Lung (tissue), 12 donors: ENCODE measurements around the gene SIGLEC6. TPM values are rescaled to one million over a fixed set of nuclear protein-coding genes. Genes with fewer than 3 reads are reported as not detected.

Experiments
- ATAC-seq: fragments of 200-7000 bp; cut with Tn5 transposase; one replicate; pipeline ENCODE4 v1.9.1; 2020; ENCODE audit warnings: moderate number of reproducible peaks; ENCODE audit not compliant: insufficient read depth, low FRiP score
- DNase-seq, 3 donors: peaks; one replicate each; pipeline ENCODE4 v3.0.0-alpha.2; 2013 to 2017
- H3K27ac ChIP-seq, 2 donors: one replicate each; pipeline ENCODE4 v1.5.1; 2013; ENCODE audit warnings: mild to moderate bottlenecking in 2 of 2, moderate library complexity in 2 of 2, control low read depth in 1 of 2, inconsistent platforms in 1 of 2, low read depth in 1 of 2, low read length in 1 of 2
- H3K27me3 ChIP-seq, 3 donors: one replicate each; pipeline ENCODE4 v1.5.1; 2013; ENCODE audit warnings: low read length in 2 of 3; ENCODE audit not compliant: control insufficient read depth in 3 of 3, insufficient read depth in 3 of 3
- H3K36me3 ChIP-seq, 4 donors: one replicate each; pipeline ENCODE4 v1.5.1; 2013; ENCODE audit warnings: low read length in 4 of 4, mild to moderate bottlenecking in 1 of 4, moderate library complexity in 1 of 4; ENCODE audit not compliant: control insufficient read depth in 4 of 4, insufficient read depth in 4 of 4
- H3K4me1 ChIP-seq, 5 donors: one replicate each; pipeline ENCODE4 v1.5.1; 2013; ENCODE audit warnings: low read length in 5 of 5, mild to moderate bottlenecking in 2 of 5, moderate library complexity in 1 of 5; ENCODE audit not compliant: control insufficient read depth in 5 of 5, insufficient read depth in 5 of 5
- H3K4me3 ChIP-seq: one replicate; pipeline ENCODE4 v1.5.1; 2013; ENCODE audit warnings: mild to moderate bottlenecking, control low read depth, moderate library complexity
- H3K9ac ChIP-seq, 2 donors: one replicate each; pipeline ENCODE4 v1.5.1; 2013; ENCODE audit warnings: low read length in 2 of 2, control low read depth in 1 of 2; ENCODE audit not compliant: insufficient read depth in 1 of 2
- H3K9me3 ChIP-seq, 4 donors: one replicate each; pipeline ENCODE4 v1.5.1; 2013; ENCODE audit warnings: low read length in 3 of 4, mild to moderate bottlenecking in 1 of 4, moderate library complexity in 1 of 4; ENCODE audit not compliant: control insufficient read depth in 4 of 4, insufficient read depth in 3 of 4
- WGBS, 2 donors: extraction: QIAGEN DNeasy Blood & Tissue Kit; methylation state at CpG; one replicate each; pipeline ENCODE4 v1.1.7; 2013; 5-methylcytosine and 5-hydroxymethylcytosine counted together
- polyA plus RNA-seq, 2 donors: library from polyadenylated mRNA; stranded (reverse); fragments of 200-250 nt; gene quantifications; one replicate each; pipeline ENCODE4 v1.2.1, GENCODE V29; 2013
- total RNA-seq, 2 donors: library from RNA; depleted of rRNA in 1 of 2; stranded (reverse); fragments of >200 nt in 1 of 2; gene quantifications; one replicate each; pipeline ENCODE4 v1.2.1, GENCODE V29; 2014 to 2021
- TF ChIP-seq, protein P1 (sequence below): IDR thresholded peaks from 2 replicates; pipeline ENCODE4 v1.5.1; 2012; ENCODE audit warnings: mild to moderate bottlenecking; ENCODE audit errors: control extremely low read depth, extremely low read depth
- donor health status: control.
- donor health status: control.
- donor health status: Bipolar disorder and iron deficiency.
- donor health status: healthy.
- donor health status: DM: yes; HTN: yes; CAD: no.

SIGLEC6 gene
- total and polyA plus RNA-seq, 4 donors: 0.23 to 5.3 (median 0.45) TPM

DNA sequence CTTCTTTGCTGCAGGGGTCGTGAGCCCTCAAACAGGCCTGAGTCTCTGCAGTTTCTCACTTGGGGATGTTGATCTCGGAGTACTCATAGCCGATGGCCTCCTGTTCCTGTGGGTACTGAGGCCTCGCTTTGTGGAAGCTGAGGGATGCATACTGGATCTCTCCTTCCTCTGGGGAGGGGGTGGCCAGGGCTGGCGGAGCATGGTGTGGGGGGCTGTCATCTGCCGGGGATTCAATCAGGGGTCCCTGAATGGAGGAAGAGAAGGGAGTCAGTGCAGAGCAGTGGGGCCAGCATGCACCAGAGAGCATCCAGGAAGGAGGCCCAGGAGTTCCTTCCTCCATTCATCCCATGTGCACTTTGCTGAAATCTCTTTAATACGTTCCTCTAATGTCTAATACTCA lies 39.9 kb downstream of the SIGLEC6 start:
- H3K27ac ChIP-seq: no peak overlapping the region
- H3K36me3 ChIP-seq: no peaks in the 10 kb centered on the region
- H3K9ac ChIP-seq: no peak overlapping the region
- H3K9me3 ChIP-seq: peaks cover 0 to 8% (median 0%) of the 10 kb centered on the region in 4 donors
- DNase-seq (no peak), ATAC-seq (no peak)
- TF ChIP-seq, protein P1, sequence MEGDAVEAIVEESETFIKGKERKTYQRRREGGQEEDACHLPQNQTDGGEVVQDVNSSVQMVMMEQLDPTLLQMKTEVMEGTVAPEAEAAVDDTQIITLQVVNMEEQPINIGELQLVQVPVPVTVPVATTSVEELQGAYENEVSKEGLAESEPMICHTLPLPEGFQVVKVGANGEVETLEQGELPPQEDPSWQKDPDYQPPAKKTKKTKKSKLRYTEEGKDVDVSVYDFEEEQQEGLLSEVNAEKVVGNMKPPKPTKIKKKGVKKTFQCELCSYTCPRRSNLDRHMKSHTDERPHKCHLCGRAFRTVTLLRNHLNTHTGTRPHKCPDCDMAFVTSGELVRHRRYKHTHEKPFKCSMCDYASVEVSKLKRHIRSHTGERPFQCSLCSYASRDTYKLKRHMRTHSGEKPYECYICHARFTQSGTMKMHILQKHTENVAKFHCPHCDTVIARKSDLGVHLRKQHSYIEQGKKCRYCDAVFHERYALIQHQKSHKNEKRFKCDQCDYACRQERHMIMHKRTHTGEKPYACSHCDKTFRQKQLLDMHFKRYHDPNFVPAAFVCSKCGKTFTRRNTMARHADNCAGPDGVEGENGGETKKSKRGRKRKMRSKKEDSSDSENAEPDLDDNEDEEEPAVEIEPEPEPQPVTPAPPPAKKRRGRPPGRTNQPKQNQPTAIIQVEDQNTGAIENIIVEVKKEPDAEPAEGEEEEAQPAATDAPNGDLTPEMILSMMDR: no peak
- H3K4me1 ChIP-seq: no peaks in the 10 kb centered on the region
- H3K27me3 ChIP-seq: peaks cover 0 to 2% (median 0%) of the 10 kb centered on the region in 3 donors
- WGBS, 2 donors: 83 to 84% methylated on average over 7 of the region's 7 CpGs
- H3K4me3 ChIP-seq: no peak overlapping the region

DNA sequence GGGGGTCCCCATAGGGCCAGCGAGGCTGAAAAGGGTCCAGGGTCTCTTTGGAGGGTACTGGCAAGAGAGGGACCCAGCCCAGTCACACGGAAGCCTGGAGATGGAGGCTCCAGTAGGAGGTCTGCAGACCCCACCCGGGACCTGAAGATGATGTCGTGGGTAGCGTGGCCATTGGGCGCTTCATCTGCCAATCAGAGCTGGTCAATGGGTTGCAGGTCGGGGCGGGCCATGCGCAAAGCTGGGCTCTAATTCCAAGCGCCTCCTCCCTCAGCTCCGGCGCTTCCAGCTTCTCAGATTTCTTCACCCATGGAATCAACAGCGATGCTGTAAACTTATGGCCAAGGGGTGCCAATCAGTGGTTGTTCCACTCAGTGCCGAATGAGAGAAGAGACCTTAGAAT lies 40.8 kb downstream of the SIGLEC6 start:
- Histone ChIP-seq H3K27ac (no peak overlapping the region), H3K9me3 (peaks cover 0 to 8% (median 0%) of the 10 kb centered on the region in 4 donors), H3K36me3 (no peaks in the 10 kb centered on the region), H3K4me3 (no peak overlapping the region), H3K9ac (no peak overlapping the region), H3K27me3 (peaks cover 0 to 2% (median 0%) of the 10 kb centered on the region in 3 donors), H3K4me1 (no peaks in the 10 kb centered on the region)
- WGBS, 2 donors: 50 to 53% methylated on average over 14 of the region's 14 CpGs
- TF ChIP-seq, protein P1: no peak
- no peak for DNase-seq
- ATAC-seq: no peak

DNA sequence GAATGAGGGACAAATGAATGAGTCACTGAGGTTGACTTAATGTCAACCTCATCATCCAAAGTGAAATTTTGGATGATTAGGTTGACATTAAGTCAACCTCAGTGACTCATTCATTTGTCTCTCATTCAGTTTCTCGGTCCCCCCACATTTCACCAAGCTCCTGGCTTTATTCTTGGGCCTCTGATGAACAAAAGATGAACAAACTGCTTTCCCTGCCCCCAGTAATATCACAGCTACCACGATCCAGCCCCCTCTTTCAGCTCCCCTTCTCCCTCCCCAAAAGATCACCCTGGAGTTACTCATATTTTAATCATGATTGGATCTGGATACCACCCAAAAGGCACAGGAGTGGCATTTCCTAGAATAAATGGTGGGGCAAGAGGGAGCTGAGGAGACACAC lies 42.4 kb downstream of the SIGLEC6 start:
- WGBS, 2 donors: 41 to 56% methylated on average over 2 of the region's 2 CpGs
- no peak for ATAC-seq
- H3K27ac ChIP-seq: no peak overlapping the region

More for the DNA sequence above, 42.4 kb downstream of the SIGLEC6 start:
- H3K4me1 ChIP-seq: no peaks in the 10 kb centered on the region
- H3K27me3 ChIP-seq: peaks cover 0 to 2% (median 0%) of the 10 kb centered on the region in 3 donors
- H3K36me3 ChIP-seq: no peaks in the 10 kb centered on the region
- H3K9ac ChIP-seq: no peak overlapping the region
- H3K9me3 ChIP-seq: peaks cover 0 to 8% (median 0%) of the 10 kb centered on the region in 4 donors
- H3K4me3 ChIP-seq: no peak overlapping the region
- TF ChIP-seq, protein P1: no peak
- DNase-seq: no peak
